Stimulated activated CD4-positive, alpha-beta T cell treated with anti-CD3 and anti-CD28 coated beads, Interleukin-15, amount 100 ng/mL, for 1 hour (primary cell): ENCODE results near the gene NRL.

Experiments
- DNase-seq, 2 donors: peaks; one replicate each; pipeline ENCODE4 v3.0.0-alpha.2; 2020; ENCODE audit warnings: low read depth in 1 of 2, low spot score in 1 of 2

The NRL gene

DNA sequence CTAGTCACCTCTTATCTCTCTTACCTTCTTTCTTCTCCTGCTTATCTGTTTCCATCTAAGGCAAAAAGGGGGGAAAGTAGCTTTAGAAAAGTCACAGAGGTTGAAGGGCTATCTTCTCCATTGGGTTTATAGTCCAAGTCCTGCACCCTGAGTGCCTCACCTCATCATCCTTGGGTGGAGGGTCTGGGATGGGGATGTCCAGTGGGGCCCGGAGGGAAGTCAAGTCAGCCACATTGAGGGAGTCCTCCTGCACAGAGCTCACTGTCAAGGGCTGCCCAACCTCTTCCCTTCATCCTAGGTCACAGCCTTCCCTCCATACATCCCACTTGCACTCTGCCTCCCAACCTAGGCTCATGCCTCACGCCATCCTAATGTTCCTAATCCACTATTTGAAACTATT lies 30.5 kb upstream of the NRL start:
- no peak for DNase-seq

- no peak for DNase-seq
Measured at GRCh38 chr14:24144451-24144850, 29.7 kb upstream of the NRL start.

DNA sequence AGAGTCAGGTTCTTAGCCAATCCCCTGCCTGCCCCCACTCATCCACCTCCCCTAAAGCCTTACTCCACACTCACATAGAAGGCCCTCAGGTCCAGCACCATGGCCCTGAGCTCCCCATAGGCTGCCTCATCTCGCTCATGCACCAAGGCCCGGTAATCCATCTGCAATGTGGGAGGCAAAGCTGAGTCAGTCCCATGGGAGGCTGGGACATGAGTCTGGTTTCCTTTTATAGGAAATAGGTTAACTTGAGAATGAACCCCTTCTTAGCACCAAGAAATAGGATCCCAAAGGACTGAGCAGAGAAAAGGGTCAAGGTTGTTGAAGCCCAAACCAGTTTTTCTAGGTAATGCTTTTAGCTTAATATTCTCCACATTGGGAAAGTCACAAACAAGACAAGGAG lies 28.8 kb upstream of the NRL start:
- no peak for DNase-seq

DNA sequence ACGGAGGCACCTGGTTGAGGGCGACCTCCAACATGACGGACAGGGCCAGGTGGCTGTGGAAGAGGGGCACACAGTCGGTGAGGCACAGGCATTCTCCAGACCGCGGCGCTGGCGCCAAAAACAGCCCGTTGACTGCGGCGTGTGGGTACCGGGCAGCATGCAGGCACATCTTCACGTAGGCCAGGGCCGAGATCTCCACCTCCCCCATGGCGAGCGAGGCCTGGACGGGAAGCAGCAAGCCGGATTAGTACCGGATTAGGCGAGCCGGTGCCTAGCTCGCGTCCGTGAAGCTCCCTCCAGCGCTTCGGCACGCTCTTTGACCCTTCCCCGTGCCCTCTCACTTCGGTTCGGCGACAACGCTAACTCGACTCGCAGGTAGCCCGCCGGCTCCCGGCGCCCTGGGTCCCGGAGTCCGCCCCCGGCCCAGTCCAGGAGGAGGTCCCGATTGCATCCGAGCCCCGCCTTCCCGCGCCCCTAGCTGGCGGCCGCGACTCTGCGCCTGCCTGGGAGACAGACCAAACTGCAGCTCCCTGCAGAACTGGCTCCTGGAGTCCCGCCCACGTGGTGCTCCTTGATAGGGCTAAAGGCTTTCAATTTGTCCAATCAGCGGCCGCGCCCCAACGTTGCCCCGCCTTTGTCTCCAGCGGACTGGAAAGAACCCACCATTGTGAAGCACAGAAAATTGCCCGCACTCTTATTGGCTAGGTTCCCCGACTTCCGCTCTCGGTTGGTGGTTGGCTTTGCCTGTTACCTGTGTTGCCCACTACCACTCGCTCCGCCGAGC lies 26.5 kb upstream of the NRL start, which contains the start of gene EMC9:
EMC9 (minus strand) TSS at position 495 of the 784 bp plus-strand sequence; CDS start at position 208, 287 bp downstream.
- DNase-seq: peak; percentile 97 to 98

GRCh38 chr14:24139272-24139934 lies 24.7 kb upstream of the NRL start:
- no peak for DNase-seq

DNA sequence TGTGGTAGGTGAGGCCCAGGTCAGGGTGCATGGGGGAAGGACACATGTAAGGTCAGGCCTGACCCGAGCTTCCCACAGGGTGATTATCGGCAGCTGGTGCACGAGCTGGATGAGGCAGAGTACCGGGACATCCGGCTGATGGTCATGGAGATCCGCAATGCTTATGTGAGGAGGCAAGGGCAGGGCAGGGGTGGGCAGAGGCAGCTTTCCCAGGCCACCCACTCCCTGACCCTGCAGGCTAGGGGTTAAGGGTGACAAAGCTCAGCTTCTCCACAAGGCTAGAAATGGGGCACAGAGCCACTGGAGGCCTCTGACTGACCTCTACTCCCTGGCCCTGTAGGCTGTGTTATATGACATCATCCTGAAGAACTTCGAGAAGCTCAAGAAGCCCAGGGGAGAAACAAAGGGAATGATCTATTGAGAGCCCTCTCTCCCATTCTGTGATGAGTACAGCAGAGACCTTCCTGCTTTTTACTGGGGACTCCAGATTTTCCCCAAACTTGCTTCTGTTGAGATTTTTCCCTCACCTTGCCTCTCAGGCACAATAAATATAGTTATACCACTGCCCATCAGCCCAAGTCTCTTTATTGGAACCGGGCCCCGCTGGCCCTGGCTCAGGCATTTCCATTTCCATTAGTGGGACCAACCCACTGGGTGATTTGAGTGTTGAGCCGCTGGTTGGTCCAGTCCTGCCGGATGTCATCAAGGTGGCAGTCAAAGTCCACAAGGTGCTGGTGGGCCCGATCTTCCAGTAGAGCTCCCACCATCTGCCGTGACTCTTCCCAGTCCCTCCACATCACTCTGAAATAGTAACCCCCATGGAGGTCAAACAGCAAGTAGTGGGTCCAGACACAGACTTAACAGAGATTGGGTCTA lies 23.9 kb upstream of the NRL start:
- DNase-seq: no peak

DNA sequence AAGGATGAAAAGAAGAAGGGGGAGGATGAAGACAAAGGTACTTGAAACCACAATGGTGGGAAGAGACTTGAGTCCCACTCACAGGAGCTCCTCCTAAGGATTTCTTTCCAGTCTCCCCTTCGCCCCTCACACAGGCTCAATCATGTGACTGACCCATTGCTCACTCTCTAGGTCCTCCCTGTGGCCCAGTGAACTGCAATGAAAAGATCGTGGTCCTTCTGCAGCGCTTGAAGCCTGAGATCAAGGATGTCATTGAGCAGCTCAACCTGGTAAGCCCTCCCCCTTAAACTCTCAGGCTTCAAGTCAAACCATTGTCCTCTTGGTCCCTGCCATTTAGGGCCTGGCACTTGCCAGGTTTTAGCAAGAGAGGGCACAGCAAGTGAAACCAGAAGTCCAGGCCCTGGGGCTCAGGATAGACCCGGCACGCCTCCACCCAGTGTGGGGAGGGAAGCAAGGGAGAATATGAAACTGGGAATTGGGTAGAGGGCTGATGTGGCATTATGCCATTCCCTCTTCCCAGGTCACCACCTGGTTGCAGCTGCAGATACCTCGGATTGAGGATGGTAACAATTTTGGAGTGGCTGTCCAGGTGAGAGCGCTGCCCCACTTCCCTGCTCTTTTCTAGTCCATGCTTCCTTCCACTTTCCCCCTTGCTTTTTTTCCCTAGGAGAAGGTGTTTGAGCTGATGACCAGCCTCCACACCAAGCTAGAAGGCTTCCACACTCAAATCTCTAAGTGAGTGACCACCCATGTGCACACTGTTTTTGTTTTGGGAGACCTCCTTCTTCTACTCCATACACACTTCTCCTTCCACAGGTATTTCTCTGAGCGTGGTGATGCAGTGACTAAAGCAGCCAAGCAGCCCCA lies 23.0 kb upstream of the NRL start:
- DNase-seq: no peak

GRCh38 chr14:24136684-24137528 lies 22.2 kb upstream of the NRL start:
- DNase-seq: no peak

- DNase-seq: peak; percentile 90 to 93
Measured at GRCh38 chr14:24135834-24136683, 21.3 kb upstream of the NRL start, which contains the start of gene PSME1. Gene PSME1 (plus strand): TSS chr14:24136194. CDS start chr14:24136263, 69 bp downstream.

GRCh38 chr14:24135584-24135833 lies 20.8 kb upstream of the NRL start:
- DNase-seq: no peak

DNA sequence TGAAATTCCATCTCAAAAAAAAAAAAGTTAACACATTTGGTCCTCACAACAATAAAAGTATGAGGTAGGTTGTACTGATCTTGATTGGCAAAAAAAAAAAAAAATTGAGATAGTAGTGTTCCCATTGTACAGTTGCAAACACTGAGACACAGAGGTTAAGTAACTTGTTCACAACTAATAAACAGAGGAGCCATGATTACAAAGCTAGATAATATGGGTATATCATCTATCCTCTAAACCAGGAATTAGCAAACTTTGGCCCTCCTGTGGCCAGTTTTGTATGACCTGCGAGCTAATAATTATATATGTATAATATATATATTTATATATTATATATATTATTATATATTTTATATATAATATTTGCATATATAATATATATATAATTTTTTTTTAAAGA lies 19.0 kb upstream of the NRL start:
- DNase-seq: no peak

GRCh38 chr14:24132976-24133375 lies 18.2 kb upstream of the NRL start:
- no peak for DNase-seq

- no peak for DNase-seq
Measured at GRCh38 chr14:24132061-24132685, 17.4 kb upstream of the NRL start.

DNA sequence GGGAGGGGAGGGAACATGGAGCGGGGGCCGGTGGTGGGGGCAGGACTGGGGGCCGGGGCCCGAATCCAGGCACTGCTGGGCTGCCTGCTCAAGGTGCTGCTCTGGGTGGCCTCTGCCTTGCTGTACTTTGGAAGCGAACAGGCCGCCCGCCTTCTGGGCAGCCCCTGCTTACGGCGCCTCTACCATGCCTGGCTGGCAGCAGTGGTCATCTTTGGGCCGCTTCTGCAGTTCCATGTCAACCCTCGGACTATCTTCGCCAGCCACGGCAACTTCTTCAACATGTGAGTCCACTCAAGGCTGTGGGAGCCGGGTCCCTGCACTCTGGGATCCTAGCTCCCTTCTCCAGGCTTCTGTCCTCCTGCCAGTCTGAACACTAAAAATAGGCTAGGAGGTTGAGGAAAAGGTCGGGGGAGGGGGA lies 16.8 kb upstream of the NRL start:
- DNase-seq: no peak

DNA sequence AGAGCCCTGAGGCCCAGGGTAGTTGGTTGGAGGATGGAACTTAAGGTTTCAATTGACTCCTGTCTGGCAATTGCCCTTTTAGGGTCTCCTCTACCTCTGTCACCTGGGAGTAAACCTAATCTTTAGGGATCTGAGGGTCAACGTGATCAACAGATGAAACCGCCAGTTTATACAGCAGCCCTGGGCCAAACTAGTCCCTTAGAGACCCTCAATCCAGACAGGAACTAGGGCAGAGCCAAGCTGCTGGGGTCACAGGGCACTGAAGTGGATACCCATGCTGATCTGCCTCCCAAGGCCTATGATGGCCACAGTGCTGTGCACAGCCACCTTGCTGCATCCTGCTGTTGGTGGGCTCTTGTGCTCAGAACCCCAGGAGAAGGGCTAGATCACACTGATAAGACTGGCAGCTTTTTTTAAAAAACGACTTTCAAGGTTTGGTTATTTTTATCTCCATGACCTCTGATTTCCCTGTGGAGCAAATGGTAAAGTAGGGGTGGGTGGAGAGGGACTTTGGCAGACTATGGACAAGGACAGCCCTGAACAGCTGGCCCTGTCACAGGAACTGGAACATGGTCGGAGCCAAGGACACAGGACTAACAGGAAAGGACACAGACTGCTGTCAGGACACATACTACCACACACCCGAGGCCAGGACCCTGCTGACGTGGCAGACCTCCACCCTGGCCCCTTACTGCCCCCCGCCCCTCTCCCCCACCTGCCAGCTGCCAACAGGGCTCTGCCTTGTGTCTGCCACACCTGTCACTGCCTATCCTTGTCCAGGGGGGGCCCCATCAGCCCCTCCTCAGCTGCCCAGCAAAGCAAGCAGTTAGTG lies 16.2 kb upstream of the NRL start:
- no peak for DNase-seq

DNA sequence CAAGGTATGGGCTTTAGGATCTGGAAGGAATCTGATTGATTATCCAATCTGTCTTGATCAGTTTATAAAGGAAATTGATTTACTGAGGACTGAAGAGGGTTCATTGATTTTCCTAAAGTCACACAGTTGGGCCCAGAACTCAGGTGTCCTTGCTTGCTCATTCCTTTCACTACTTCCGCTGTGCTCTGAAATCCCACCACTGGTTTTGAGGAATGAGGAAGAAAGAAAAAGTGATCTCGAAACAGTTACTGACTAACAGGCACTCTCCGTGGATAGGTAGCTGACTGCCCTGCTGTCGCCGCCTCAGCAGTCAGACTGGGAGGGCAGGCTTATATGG lies 15.6 kb upstream of the NRL start, which contains the start of gene FITM1:
FITM1 (plus strand) TSS at position 280 of the 337 bp plus-strand sequence. CDS start 905 bp downstream, outside the sequence.
- no peak for DNase-seq

- no peak for DNase-seq
Measured at GRCh38 chr14:24129410-24129998, 14.8 kb upstream of the NRL start.
